Ovary (tissue), 3 donors: ENCODE data around the gene MB.

Experiments used
- CTCF ChIP-seq, 3 donors: fragments of 450-650 bp in 2 of 3; fragments of 200-600 bp in 1 of 3; IDR thresholded peaks; one replicate each; pipeline versions ENCODE4 v1.5.1 to v1.8.0; 2016 to 2022; ENCODE audit warnings: antibody characterized with exemption in 3 of 3, mild to moderate bottlenecking in 1 of 3
- EP300 ChIP-seq: sonication (generic); formaldehyde crosslinking; IDR thresholded peaks from one replicate; pipeline ENCODE4 v1.6.1; 2017; ENCODE audit warnings: antibody characterized with exemption
- POLR2A ChIP-seq: fragments of 450-650 bp; IDR thresholded peaks from one replicate; pipeline ENCODE4 v1.6.1; 2017; ENCODE audit warnings: antibody characterized with exemption, mild to moderate bottlenecking, moderate library complexity
- donor health status: DM: no; HTN: no; CAD: no.

- TF ChIP-seq POLR2A, result no peak
- TF ChIP-seq CTCF (IDR thresholded peaks at IDR 0.05), result no peak
- no peak for TF ChIP-seq EP300
These were observed 58.4 kb downstream of the MB start for GRCh38 chr22:35558719-35559118.
